ENCODE results near the gene WAPL. TPM values are rescaled to one million over a fixed set of nuclear protein-coding genes. Genes with fewer than 3 reads are reported as not detected.

The WAPL gene
- polyA plus RNA-seq, 3 donors: 17.8 to 26.5 (median 18.3) TPM

- Histone ChIP-seq H2AFZ (ENCODE audit: insufficient read depth, low read depth, low read length, poor library complexity, severe bottlenecking) (no peak overlapping the region), H3K4me1 (ENCODE audit: control insufficient read depth in 1 of 2, insufficient read depth in 2 of 2, low read length in 2 of 2) (peaks cover 44 to 48% of the 10 kb centered on the region in 2 donors), H3K27me3 (ENCODE audit: control insufficient read depth in 2 of 2, insufficient read depth in 2 of 2, low read length in 2 of 2) (no peaks in the 10 kb centered on the region), H3K79me2 (ENCODE audit: insufficient read depth, low read length) (peaks cover 41% of the 10 kb centered on the region), H4K20me1 (ENCODE audit: insufficient read depth, low read length) (peaks cover 22% of the 10 kb centered on the region), H3K9ac (ENCODE audit: insufficient read depth, low read length, poor library complexity, severe bottlenecking) (no peak overlapping the region), H3K4me2 (replicated peaks; ENCODE audit: extremely low read depth, low read length, poor library complexity, severe bottlenecking) (no peak overlapping the region), H3K27ac (ENCODE audit: low read depth in 1 of 2, low read length in 2 of 2) (no peak overlapping the region), H3K9me3 (replicated peaks in 1 of 2; ENCODE audit: control insufficient read depth in 1 of 2, insufficient read depth in 1 of 2, low read length in 2 of 2) (no peaks in the 10 kb centered on the region), H3K36me3 (replicated peaks in 1 of 2; ENCODE audit: control insufficient read depth in 1 of 2, insufficient read depth in 2 of 2, low read length in 2 of 2) (peaks cover 59 to 78% of the 10 kb centered on the region in 2 donors), H3K4me3 (replicated peaks in 1 of 3; ENCODE audit: low read depth in 2 of 3, low read length in 3 of 3) (no peak overlapping the region)
- no CpG with 5 or more reads among the region's 2 CpGs for WGBS (ENCODE audit: insufficient coverage)
- intact Hi-C loops (cut with micrococcal nuclease): no loop called here
- H3K36me3 Mint-ChIP-seq: peaks cover 65 to 86% of the 10 kb centered on the region in 2 donors
- H3K27me3 Mint-ChIP-seq (ENCODE audit: low read depth in 3 of 3): no peaks in the 10 kb centered on the region
- peaks cover 51% of the 10 kb centered on the region for H3K4me1 Mint-ChIP-seq
- no peaks in the 10 kb centered on the region for H3K9me3 Mint-ChIP-seq
- peak overlapping the region in 2 of 7 donors; percentile 40 to 67 for H3K27ac Mint-ChIP-seq
- no peak overlapping the region for H3K4me3 Mint-ChIP-seq
- no peak for DNase-seq
- no peak for TF ChIP-seq CTCF (IDR thresholded peaks at IDR 0.05)
Measured at GRCh38 chr10:86443069-86443468, 78.5 kb downstream of the WAPL start.

- Mint-ChIP-seq H3K27me3 (ENCODE audit: low read depth in 3 of 3) (no peaks in the 10 kb centered on the region), H3K4me1 (peaks cover 33% of the 10 kb centered on the region), H3K9me3 (no peaks in the 10 kb centered on the region), H3K36me3 (peaks cover 79 to 90% of the 10 kb centered on the region in 2 donors), H3K4me3 (no peak overlapping the region), H3K27ac (peak overlapping the region; percentile 90 to 98 (median 94))
- TF ChIP-seq CTCF (IDR thresholded peaks at IDR 0.05): no peak
- peak; percentile 19 to 59 (median 57) for DNase-seq
- no peak overlapping the region for H3K9ac ChIP-seq (ENCODE audit: insufficient read depth, low read length, poor library complexity, severe bottlenecking)
- intact Hi-C loops (cut with micrococcal nuclease): no loop called here
- no peak overlapping the region for H2AFZ ChIP-seq (ENCODE audit: insufficient read depth, low read depth, low read length, poor library complexity, severe bottlenecking)
- no peak overlapping the region for H3K4me2 ChIP-seq (replicated peaks; ENCODE audit: extremely low read depth, low read length, poor library complexity, severe bottlenecking)
- WGBS (ENCODE audit: insufficient coverage): 100% methylated on average over 2 of the region's 5 CpGs
- H3K36me3 ChIP-seq (replicated peaks in 1 of 2; ENCODE audit: control insufficient read depth in 1 of 2, insufficient read depth in 2 of 2, low read length in 2 of 2): peaks cover 76 to 91% of the 10 kb centered on the region in 2 donors
- H3K9me3 ChIP-seq (replicated peaks in 1 of 2; ENCODE audit: control insufficient read depth in 1 of 2, insufficient read depth in 1 of 2, low read length in 2 of 2): no peaks in the 10 kb centered on the region
- H3K79me2 ChIP-seq (ENCODE audit: insufficient read depth, low read length): peaks cover 37% of the 10 kb centered on the region
- peaks cover 29 to 31% of the 10 kb centered on the region in 2 donors for H3K4me1 ChIP-seq (ENCODE audit: control insufficient read depth in 1 of 2, insufficient read depth in 2 of 2, low read length in 2 of 2)
- H4K20me1 ChIP-seq (ENCODE audit: insufficient read depth, low read length): peaks cover 17% of the 10 kb centered on the region
- no peak overlapping the region for H3K4me3 ChIP-seq (replicated peaks in 1 of 3; ENCODE audit: low read depth in 2 of 3, low read length in 3 of 3)
- no peaks in the 10 kb centered on the region for H3K27me3 ChIP-seq (ENCODE audit: control insufficient read depth in 2 of 2, insufficient read depth in 2 of 2, low read length in 2 of 2)
- peak overlapping the region; percentile 59 to 66 for H3K27ac ChIP-seq (ENCODE audit: low read depth in 1 of 2, low read length in 2 of 2)
Measured at GRCh38 chr10:86440874-86441843, 80.4 kb downstream of the WAPL start.

Data from CD14-positive monocyte (primary cell).